K562 (cell line): ENCODE measurements around the gene YTHDF1. TPM values are rescaled to one million over a fixed set of nuclear protein-coding genes. Genes with fewer than 3 reads are reported as not detected.

Experiments
- BDP1 ChIP-seq: IDR thresholded peaks from 3 replicates; pipeline ENCODE4 v1.6.1; 2011; ENCODE audit not compliant: insufficient read length, insufficient read depth
- HMG20A ChIP-seq: fragments of 450-650 bp; formaldehyde crosslinking; conservative IDR thresholded peaks from 2 replicates; pipeline ENCODE4 v1.4.0; 2020; ENCODE audit warnings: mild to moderate bottlenecking, mixed read lengths
- NRF1 ChIP-seq, 2 experiments: fragments of 450-650 bp; IDR thresholded peaks in 1 of 2; conservative IDR thresholded peaks in 1 of 2; 2 replicates each; pipeline ENCODE4 v1.6.1; 2014; ENCODE audit warnings: mild to moderate bottlenecking in 2 of 2
- POLR2H ChIP-seq: IDR thresholded peaks from 2 replicates; pipeline ENCODE4 v1.6.1; 2016; ENCODE audit warnings: missing genetic modification characterization, low read depth, mild to moderate bottlenecking, control low read depth, missing compliant biosample characterization, moderate library complexity
- RCOR1 ChIP-seq, 2 experiments: IDR thresholded peaks; 2 replicates each; pipeline ENCODE4 v1.6.1; 2012; ENCODE audit warnings: low read depth in 2 of 2, low read length in 2 of 2, borderline replicate concordance in 1 of 2, improper control_type of control experiment in 1 of 2
- TEAD2 ChIP-seq: fragments of 450-650 bp; IDR thresholded peaks from 2 replicates; pipeline ENCODE4 v1.6.1; 2016; ENCODE audit warnings: missing genetic modification characterization, control low read depth, missing compliant biosample characterization
- ZNF165 ChIP-seq: fragments of 250-450 bp; sonication (Bioruptor Pico); IDR thresholded peaks from 2 replicates; pipeline ENCODE4 v1.4.0; 2020; ENCODE audit warnings: borderline replicate concordance
- polyA plus RNA-seq, 8 experiments: library from polyadenylated mRNA; depleted of rRNA in 4 of 8; stranded (reverse) in 5 of 8; unstranded in 3 of 8; fragments of >200 nt; fragmentation: Nextera tagmentation in 2 of 8; fragmentation: Illumina TruSeq in 1 of 8; extraction: Ambion mirVana in 2 of 8; extraction: Trizol in 1 of 8; gene quantifications; 2 replicates each; pipeline versions ENCODE4 v1.2.1 to v1.2.3, GENCODE V29; 2011 to 2014; ENCODE audit warnings: inconsistent platforms in 1 of 8, missing spikeins in 1 of 8
- total RNA-seq, 7 experiments: library from RNA; depleted of rRNA in 6 of 7; stranded (reverse); fragments of >200 nt in 6 of 7; fragmentation: Illumina TruSeq in 2 of 7; extraction: Trizol in 2 of 7; gene quantifications; 2 replicates each; pipeline versions ENCODE4 v1.2.1 to v1.2.3, GENCODE V29; 2011 to 2021; ENCODE audit warnings: low replicate concordance in 1 of 7
- TF ChIP-seq, protein P1 (sequence below): sonication (generic); formaldehyde crosslinking; IDR thresholded peaks from 2 replicates; pipeline ENCODE4 v1.8.1; 2023; ENCODE audit warnings: mild to moderate bottlenecking, missing genetic modification reagents
- TF ChIP-seq, protein P2 (sequence below): IDR thresholded peaks from 2 replicates; pipeline ENCODE4 v1.6.1; 2016; ENCODE audit warnings: missing genetic modification characterization, missing compliant biosample characterization
- TF ChIP-seq, protein P3 (sequence below): sonication (generic); formaldehyde crosslinking; IDR thresholded peaks from 2 replicates; pipeline ENCODE4 v1.9.0; 2022; ENCODE audit warnings: mild to moderate bottlenecking, missing genetic modification reagents
- TF ChIP-seq, protein P4 (sequence below): sonication (generic); formaldehyde crosslinking; IDR thresholded peaks from 2 replicates; pipeline ENCODE4 v1.4.0; 2020; ENCODE audit warnings: mild to moderate bottlenecking, missing genetic modification reagents

The YTHDF1 gene
- total and polyA plus RNA-seq, 9 of the 15 experiments (the other 6 are each of a cell fraction or from before 2014, with no cell fraction given): 10.1 to 42.4 (median 27.8) TPM

DNA sequence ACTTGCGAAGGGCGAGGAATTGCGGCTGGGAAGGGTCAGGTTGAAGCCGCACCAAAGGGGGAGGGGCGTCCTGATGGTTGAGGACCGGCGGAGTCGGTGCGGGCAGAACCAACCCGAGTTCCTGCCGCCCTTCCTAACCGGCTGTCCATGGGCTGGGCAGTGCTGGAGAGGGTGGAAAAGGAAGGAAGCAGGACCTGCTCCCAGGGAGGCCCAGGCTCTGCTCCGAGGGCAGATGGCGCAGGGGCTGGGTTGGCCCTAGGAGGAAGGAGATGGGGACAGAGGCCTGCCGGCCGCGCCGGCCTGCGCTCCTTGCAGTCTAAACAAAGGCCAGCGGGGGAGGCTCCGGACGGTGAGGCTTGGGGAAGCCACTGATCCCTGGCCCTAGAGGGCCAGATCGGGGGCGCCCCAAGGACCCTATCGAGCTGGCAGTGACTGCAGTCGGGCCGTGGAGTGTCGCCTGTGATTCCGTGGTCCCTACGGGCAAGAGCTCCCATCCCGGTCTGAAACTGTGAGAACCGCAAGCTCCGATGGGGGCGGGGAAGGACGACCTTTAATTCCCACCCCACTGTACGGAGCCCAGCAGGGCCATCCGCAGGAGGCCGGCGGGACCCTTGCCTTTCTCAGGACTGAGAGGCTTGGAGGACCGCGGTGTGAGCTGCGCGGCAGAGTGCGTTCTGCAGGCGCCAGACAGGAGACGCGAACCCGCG is 39.4 kb downstream of the YTHDF1 start (continued):
- TF ChIP-seq, protein P1, sequence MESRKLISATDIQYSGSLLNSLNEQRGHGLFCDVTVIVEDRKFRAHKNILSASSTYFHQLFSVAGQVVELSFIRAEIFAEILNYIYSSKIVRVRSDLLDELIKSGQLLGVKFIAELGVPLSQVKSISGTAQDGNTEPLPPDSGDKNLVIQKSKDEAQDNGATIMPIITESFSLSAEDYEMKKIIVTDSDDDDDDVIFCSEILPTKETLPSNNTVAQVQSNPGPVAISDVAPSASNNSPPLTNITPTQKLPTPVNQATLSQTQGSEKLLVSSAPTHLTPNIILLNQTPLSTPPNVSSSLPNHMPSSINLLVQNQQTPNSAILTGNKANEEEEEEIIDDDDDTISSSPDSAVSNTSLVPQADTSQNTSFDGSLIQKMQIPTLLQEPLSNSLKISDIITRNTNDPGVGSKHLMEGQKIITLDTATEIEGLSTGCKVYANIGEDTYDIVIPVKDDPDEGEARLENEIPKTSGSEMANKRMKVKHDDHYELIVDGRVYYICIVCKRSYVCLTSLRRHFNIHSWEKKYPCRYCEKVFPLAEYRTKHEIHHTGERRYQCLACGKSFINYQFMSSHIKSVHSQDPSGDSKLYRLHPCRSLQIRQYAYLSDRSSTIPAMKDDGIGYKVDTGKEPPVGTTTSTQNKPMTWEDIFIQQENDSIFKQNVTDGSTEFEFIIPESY: no peak
- no peak for TF ChIP-seq RCOR1 (IDR thresholded peaks at IDR 0.05; ENCODE audit: borderline replicate concordance in 1 of 2, low read depth in 2 of 2, low read length in 2 of 2)
- TF ChIP-seq, protein P2, sequence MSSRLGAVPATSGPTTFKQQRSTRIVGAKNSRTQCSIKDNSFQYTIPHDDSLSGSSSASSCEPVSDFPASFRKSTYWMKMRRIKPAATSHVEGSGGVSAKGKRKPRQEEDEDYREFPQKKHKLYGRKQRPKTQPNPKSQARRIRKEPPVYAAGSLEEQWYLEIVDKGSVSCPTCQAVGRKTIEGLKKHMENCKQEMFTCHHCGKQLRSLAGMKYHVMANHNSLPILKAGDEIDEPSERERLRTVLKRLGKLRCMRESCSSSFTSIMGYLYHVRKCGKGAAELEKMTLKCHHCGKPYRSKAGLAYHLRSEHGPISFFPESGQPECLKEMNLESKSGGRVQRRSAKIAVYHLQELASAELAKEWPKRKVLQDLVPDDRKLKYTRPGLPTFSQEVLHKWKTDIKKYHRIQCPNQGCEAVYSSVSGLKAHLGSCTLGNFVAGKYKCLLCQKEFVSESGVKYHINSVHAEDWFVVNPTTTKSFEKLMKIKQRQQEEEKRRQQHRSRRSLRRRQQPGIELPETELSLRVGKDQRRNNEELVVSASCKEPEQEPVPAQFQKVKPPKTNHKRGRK (tag): no peak
- TF ChIP-seq BDP1: no peak
- TF ChIP-seq, protein P3, sequence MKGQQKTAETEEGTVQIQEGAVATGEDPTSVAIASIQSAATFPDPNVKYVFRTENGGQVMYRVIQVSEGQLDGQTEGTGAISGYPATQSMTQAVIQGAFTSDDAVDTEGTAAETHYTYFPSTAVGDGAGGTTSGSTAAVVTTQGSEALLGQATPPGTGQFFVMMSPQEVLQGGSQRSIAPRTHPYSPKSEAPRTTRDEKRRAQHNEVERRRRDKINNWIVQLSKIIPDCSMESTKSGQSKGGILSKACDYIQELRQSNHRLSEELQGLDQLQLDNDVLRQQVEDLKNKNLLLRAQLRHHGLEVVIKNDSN (CRISPR knock-in tag): no peak
- TF ChIP-seq HMG20A (CRISPR knock-in tag): no peak
- TF ChIP-seq, protein P4, sequence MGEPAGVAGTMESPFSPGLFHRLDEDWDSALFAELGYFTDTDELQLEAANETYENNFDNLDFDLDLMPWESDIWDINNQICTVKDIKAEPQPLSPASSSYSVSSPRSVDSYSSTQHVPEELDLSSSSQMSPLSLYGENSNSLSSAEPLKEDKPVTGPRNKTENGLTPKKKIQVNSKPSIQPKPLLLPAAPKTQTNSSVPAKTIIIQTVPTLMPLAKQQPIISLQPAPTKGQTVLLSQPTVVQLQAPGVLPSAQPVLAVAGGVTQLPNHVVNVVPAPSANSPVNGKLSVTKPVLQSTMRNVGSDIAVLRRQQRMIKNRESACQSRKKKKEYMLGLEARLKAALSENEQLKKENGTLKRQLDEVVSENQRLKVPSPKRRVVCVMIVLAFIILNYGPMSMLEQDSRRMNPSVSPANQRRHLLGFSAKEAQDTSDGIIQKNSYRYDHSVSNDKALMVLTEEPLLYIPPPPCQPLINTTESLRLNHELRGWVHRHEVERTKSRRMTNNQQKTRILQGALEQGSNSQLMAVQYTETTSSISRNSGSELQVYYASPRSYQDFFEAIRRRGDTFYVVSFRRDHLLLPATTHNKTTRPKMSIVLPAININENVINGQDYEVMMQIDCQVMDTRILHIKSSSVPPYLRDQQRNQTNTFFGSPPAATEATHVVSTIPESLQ (CRISPR knock-in tag): no peak
- no peak for TF ChIP-seq NRF1 (conservative IDR thresholded peaks at IDR 0.05 in 1 of 2, IDR thresholded peaks at IDR 0.05 in 1 of 2)
- TF ChIP-seq TEAD2 (tag): no peak
- TF ChIP-seq ZNF165 (CRISPR knock-in tag): no peak
- TF ChIP-seq POLR2H: no peak
